Neural progenitor cell (in vitro differentiated cells): Measurements from ENCODE around the gene MACROD2.

Source experiments
- CTCF ChIP-seq: fragments of 200-600 bp; sonication (generic); IDR thresholded peaks from 2 replicates; pipeline ENCODE4 v1.5.1; 2017; ENCODE audit warnings: antibody characterized with exemption, mild to moderate bottlenecking
- EZH2 ChIP-seq: fragments of 200-600 bp; sonication (generic); IDR thresholded peaks from 2 replicates; pipeline ENCODE4 v1.6.1; 2017; ENCODE audit warnings: antibody characterized with exemption, mild to moderate bottlenecking, moderate library complexity
- EZH2phosphoT487 ChIP-seq: fragments of 200-600 bp; sonication (generic); IDR thresholded peaks from 2 replicates; pipeline ENCODE4 v1.6.1; 2017; ENCODE audit warnings: antibody characterized with exemption

- no peak for TF ChIP-seq CTCF
- no peak for TF ChIP-seq EZH2
- TF ChIP-seq EZH2phosphoT487: no peak
These were observed 895.4 kb downstream of the MACROD2 start for GRCh38 chr20:14890713-14891112.
